ENCODE results near the gene PFN4. TPM values are rescaled to one million over a fixed set of nuclear protein-coding genes. Genes with fewer than 3 reads are reported as not detected.

PFN4 gene
- total RNA-seq, 1 donor from 2014 or later = 0.30 TPM

DNA sequence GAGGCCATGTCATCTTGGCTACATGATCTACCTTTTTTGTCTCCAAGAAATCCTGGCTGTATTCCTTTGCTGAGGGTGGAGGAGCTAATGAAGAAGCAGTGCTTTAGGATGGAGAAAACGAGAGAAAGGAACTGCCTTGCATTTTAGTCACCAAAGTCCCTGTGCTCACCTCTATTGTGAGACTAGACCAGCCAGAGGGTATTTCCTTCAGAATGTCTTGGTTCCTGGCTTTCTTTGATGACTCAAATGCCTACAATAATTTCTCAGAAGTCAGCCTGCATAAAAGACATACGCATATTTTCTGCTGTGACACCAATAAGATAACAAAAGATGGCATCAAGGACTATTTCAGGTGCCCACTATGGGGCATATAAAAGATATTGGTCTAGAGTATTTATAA is 57.8 kb downstream of the PFN4 start:
- no peak overlapping the region for H3K27ac Mint-ChIP-seq
- intact Hi-C loops (cut with micrococcal nuclease) = no loop called here
- H3K4me1 Mint-ChIP-seq (ENCODE audit: low read depth) = peaks cover 5% of the 10 kb centered on the region
- no peak overlapping the region for H3K4me3 Mint-ChIP-seq (ENCODE audit: low read depth)
- no peak for DNase-seq (ENCODE audit: low spot score)
- no peaks in the 10 kb centered on the region for H3K27me3 Mint-ChIP-seq (ENCODE audit: low read depth)
- peaks cover 26% of the 10 kb centered on the region for H3K36me3 Mint-ChIP-seq (ENCODE audit: low read depth)
- H3K9me3 Mint-ChIP-seq = no peaks in the 10 kb centered on the region

Other genes starting within 250 kb of the PFN4 start
- 24.2 and 24.8 TPM in 2 replicates for gene ATAD2B, start 196.2 kb downstream of the PFN4 start, total RNA-seq
- gene UBXN2A, start 182.9 kb downstream of the PFN4 start, total RNA-seq = 17.6 and 18.3 TPM in 2 replicates
- 0.14 TPM in 1 of 2 replicates, not detected in the other for gene MFSD2B, start 113.2 kb downstream of the PFN4 start, total RNA-seq
- gene WDCP, start 75.9 kb downstream of the PFN4 start, total RNA-seq = 22.0 and 22.1 TPM in 2 replicates
- 1.1 and 2.1 TPM in 2 replicates for gene FKBP1B, start 73.6 kb downstream of the PFN4 start, total RNA-seq
- gene SF3B6, start 47.0 kb downstream of the PFN4 start, total RNA-seq = 137 and 143 TPM in 2 replicates
- gene TP53I3, start 38.5 kb downstream of the PFN4 start, total RNA-seq = 2.7 and 3.1 TPM in 2 replicates
- 4.5 and 6.3 TPM in 2 replicates for gene FAM228B, start 135 bp upstream of the PFN4 start, total RNA-seq
- 0.21 TPM in 1 of 2 replicates, not detected in the other for gene FAM228A, start 51.7 kb upstream of the PFN4 start, total RNA-seq
- gene ITSN2, start 237.2 kb upstream of the PFN4 start, total RNA-seq = 50.0 and 53.2 TPM in 2 replicates

All from activated T-helper 2 cell treated with anti-CD3 and anti-CD28 coated beads, Interferon-gamma antibody, Interleukin-2, Interleukin-4, amounts not matched to agents 10 μg/mL and 5 μg/mL and 100 μg/mL, durations not matched to agents 14 hours and 24 hours and 36 hours (primary cell).